HepG2 (cell line): ENCODE data around the gene EIF3A. TPM values are rescaled to one million over a fixed set of nuclear protein-coding genes. Genes with fewer than 3 reads are reported as not detected.
A peak's percentile ranks its signal among the peaks of the same experiment; 100 is the strongest.

ENCODE experiments used
- AGO2 ChIP-seq: fragments of 200-400 bp; formaldehyde crosslinking; optimal IDR thresholded peaks from 2 replicates; pipeline ENCODE3; 2017; ENCODE audit warnings: mild to moderate bottlenecking, low read depth, low read length, moderate library complexity
- HHEX ChIP-seq: IDR thresholded peaks from 2 replicates; pipeline ENCODE4 v1.6.1; 2016; ENCODE audit warnings: control low read depth
- KMT2A ChIP-seq: sonication (generic); formaldehyde crosslinking; IDR thresholded peaks from 2 replicates; pipeline ENCODE4 v1.4.0; 2020; ENCODE audit warnings: missing genetic modification reagents
- MEIS2 ChIP-seq: sonication (generic); formaldehyde crosslinking; IDR thresholded peaks from 2 replicates; pipeline ENCODE4 v1.9.0; 2021; ENCODE audit warnings: mild to moderate bottlenecking, missing genetic modification reagents
- PCBP2 ChIP-seq: fragments of 200-400 bp; formaldehyde crosslinking; optimal IDR thresholded peaks from 2 replicates; pipeline ENCODE3; 2018; ENCODE audit warnings: low read length, low read depth; ENCODE audit not compliant: poor library complexity, severe bottlenecking
- ZNF329 ChIP-seq: sonication (generic); formaldehyde crosslinking; IDR thresholded peaks from 2 replicates; pipeline ENCODE4 v1.9.0; 2021; ENCODE audit warnings: low read depth, mild to moderate bottlenecking, missing genetic modification reagents
- polyA plus RNA-seq, 8 experiments: library from polyadenylated mRNA; depleted of rRNA in 3 of 8; stranded (reverse) in 7 of 8; unstranded in 1 of 8; fragments of >200 nt; fragmentation: Illumina TruSeq in 4 of 8; extraction: Trizol in 4 of 8; gene quantifications; 2 replicates each; pipeline versions ENCODE4 v1.2.1 to v1.2.3, GENCODE V29; 2011 to 2016; ENCODE audit warnings: low read depth in 4 of 8, missing spikeins in 1 of 8, mixed read lengths in 1 of 8; ENCODE audit not compliant: insufficient read depth in 1 of 8
- total RNA-seq, 5 experiments: library from RNA; depleted of rRNA; stranded (reverse); fragments of >200 nt; fragmentation: Illumina TruSeq; extraction: Trizol; gene quantifications; 2 replicates each; pipeline ENCODE4 v1.2.3, GENCODE V29; 2016; ENCODE audit warnings: low read depth in 1 of 5
- TF ChIP-seq, protein P1 (sequence below): sonication (generic); formaldehyde crosslinking; IDR thresholded peaks from 2 replicates; pipeline ENCODE4 v1.4.0; 2020; ENCODE audit warnings: missing genetic modification reagents
- TF ChIP-seq, protein P2 (sequence below): sonication (generic); formaldehyde crosslinking; IDR thresholded peaks from 2 replicates; pipeline ENCODE4 v1.5.0; 2020; ENCODE audit warnings: missing genetic modification reagents
- TF ChIP-seq, protein P3 (sequence below): sonication (generic); formaldehyde crosslinking; conservative IDR thresholded peaks from 2 replicates; pipeline ENCODE4 v1.8.0; 2022; ENCODE audit warnings: low read depth, missing genetic modification reagents
- TF ChIP-seq, protein P4 (sequence below): sonication (generic); formaldehyde crosslinking; IDR thresholded peaks from 2 replicates; pipeline ENCODE4 v1.4.0; 2020; ENCODE audit warnings: missing genetic modification reagents, borderline replicate concordance
- TF ChIP-seq, protein P5 (sequence below): sonication (generic); formaldehyde crosslinking; IDR thresholded peaks from 2 replicates; pipeline ENCODE4 v1.4.0; 2020; ENCODE audit warnings: missing genetic modification reagents
- TF ChIP-seq, protein P6 (sequence below): sonication (generic); formaldehyde crosslinking; conservative IDR thresholded peaks from 2 replicates; pipeline ENCODE4 v1.4.0; 2020; ENCODE audit warnings: missing genetic modification reagents

EIF3A gene
- total and polyA plus RNA-seq, 2 of the 13 experiments (the other 11 are each of a cell fraction or from before 2014, with no cell fraction given) = 25.6 to 117 TPM

DNA sequence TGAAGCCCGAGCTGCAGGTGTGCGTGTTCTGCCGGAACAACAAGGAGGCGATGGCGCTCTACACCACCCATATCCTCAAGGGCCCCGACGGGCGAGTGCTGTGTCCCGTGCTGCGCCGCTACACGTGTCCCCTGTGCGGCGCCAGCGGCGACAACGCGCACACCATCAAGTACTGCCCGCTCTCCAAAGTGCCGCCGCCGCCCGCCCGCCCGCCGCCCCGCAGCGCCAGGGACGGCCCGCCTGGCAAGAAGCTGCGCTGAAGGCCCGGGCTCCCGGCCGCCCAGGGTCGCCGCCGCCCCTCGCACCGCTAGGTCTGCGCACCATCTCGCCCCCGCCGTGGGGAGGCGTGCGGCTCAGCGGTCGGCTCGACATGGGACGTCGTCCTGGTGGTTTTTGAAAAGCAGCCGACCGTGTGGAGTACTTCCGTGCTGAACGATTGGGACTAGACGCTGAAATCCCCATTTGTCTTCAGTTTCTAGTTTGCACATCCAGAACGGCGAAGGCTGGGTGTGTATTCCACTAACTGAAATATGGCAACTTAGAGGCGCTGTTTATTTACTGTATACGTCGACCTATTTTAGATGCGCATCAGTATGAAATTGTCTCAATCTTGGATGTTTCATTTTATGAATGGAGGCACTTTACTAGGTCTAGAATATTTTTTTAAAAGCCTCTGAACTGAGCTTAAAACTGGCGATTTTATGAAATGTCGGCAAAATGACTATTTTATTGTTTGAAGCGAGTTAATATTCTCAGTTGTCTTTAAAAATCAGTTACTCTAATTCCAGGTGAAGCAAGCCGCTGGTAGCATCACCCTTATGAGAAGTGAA is 50.0 kb downstream of the EIF3A start (continued):
- TF ChIP-seq, protein P1, sequence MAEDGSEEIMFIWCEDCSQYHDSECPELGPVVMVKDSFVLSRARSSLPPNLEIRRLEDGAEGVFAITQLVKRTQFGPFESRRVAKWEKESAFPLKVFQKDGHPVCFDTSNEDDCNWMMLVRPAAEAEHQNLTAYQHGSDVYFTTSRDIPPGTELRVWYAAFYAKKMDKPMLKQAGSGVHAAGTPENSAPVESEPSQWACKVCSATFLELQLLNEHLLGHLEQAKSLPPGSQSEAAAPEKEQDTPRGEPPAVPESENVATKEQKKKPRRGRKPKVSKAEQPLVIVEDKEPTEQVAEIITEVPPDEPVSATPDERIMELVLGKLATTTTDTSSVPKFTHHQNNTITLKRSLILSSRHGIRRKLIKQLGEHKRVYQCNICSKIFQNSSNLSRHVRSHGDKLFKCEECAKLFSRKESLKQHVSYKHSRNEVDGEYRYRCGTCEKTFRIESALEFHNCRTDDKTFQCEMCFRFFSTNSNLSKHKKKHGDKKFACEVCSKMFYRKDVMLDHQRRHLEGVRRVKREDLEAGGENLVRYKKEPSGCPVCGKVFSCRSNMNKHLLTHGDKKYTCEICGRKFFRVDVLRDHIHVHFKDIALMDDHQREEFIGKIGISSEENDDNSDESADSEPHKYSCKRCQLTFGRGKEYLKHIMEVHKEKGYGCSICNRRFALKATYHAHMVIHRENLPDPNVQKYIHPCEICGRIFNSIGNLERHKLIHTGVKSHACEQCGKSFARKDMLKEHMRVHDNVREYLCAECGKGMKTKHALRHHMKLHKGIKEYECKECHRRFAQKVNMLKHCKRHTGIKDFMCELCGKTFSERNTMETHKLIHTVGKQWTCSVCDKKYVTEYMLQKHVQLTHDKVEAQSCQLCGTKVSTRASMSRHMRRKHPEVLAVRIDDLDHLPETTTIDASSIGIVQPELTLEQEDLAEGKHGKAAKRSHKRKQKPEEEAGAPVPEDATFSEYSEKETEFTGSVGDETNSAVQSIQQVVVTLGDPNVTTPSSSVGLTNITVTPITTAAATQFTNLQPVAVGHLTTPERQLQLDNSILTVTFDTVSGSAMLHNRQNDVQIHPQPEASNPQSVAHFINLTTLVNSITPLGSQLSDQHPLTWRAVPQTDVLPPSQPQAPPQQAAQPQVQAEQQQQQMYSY (CRISPR knock-in tag) = no peak
- TF ChIP-seq ZNF329 (CRISPR knock-in tag) (peak; percentile 59; the same call in 1 of the 2 replicates), HHEX (CRISPR knock-in tag) (no peak), PCBP2 (no peak), AGO2 (peak; percentile 98), KMT2A (CRISPR knock-in tag) (no peak), MEIS2 (CRISPR knock-in tag) (no peak)
- TF ChIP-seq, protein P2, sequence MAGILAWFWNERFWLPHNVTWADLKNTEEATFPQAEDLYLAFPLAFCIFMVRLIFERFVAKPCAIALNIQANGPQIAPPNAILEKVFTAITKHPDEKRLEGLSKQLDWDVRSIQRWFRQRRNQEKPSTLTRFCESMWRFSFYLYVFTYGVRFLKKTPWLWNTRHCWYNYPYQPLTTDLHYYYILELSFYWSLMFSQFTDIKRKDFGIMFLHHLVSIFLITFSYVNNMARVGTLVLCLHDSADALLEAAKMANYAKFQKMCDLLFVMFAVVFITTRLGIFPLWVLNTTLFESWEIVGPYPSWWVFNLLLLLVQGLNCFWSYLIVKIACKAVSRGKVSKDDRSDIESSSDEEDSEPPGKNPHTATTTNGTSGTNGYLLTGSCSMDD (CRISPR knock-in tag) = no peak
- TF ChIP-seq, protein P3, sequence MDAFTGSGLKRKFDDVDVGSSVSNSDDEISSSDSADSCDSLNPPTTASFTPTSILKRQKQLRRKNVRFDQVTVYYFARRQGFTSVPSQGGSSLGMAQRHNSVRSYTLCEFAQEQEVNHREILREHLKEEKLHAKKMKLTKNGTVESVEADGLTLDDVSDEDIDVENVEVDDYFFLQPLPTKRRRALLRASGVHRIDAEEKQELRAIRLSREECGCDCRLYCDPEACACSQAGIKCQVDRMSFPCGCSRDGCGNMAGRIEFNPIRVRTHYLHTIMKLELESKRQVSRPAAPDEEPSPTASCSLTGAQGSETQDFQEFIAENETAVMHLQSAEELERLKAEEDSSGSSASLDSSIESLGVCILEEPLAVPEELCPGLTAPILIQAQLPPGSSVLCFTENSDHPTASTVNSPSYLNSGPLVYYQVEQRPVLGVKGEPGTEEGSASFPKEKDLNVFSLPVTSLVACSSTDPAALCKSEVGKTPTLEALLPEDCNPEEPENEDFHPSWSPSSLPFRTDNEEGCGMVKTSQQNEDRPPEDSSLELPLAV (CRISPR knock-in tag) = no peak
- TF ChIP-seq, protein P4, sequence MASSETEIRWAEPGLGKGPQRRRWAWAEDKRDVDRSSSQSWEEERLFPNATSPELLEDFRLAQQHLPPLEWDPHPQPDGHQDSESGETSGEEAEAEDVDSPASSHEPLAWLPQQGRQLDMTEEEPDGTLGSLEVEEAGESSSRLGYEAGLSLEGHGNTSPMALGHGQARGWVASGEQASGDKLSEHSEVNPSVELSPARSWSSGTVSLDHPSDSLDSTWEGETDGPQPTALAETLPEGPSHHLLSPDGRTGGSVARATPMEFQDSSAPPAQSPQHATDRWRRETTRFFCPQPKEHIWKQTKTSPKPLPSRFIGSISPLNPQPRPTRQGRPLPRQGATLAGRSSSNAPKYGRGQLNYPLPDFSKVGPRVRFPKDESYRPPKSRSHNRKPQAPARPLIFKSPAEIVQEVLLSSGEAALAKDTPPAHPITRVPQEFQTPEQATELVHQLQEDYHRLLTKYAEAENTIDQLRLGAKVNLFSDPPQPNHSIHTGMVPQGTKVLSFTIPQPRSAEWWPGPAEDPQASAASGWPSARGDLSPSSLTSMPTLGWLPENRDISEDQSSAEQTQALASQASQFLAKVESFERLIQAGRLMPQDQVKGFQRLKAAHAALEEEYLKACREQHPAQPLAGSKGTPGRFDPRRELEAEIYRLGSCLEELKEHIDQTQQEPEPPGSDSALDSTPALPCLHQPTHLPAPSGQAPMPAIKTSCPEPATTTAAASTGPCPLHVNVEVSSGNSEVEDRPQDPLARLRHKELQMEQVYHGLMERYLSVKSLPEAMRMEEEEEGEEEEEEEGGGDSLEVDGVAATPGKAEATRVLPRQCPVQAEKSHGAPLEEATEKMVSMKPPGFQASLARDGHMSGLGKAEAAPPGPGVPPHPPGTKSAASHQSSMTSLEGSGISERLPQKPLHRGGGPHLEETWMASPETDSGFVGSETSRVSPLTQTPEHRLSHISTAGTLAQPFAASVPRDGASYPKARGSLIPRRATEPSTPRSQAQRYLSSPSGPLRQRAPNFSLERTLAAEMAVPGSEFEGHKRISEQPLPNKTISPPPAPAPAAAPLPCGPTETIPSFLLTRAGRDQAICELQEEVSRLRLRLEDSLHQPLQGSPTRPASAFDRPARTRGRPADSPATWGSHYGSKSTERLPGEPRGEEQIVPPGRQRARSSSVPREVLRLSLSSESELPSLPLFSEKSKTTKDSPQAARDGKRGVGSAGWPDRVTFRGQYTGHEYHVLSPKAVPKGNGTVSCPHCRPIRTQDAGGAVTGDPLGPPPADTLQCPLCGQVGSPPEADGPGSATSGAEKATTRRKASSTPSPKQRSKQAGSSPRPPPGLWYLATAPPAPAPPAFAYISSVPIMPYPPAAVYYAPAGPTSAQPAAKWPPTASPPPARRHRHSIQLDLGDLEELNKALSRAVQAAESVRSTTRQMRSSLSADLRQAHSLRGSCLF = no peak
- TF ChIP-seq, protein P5, sequence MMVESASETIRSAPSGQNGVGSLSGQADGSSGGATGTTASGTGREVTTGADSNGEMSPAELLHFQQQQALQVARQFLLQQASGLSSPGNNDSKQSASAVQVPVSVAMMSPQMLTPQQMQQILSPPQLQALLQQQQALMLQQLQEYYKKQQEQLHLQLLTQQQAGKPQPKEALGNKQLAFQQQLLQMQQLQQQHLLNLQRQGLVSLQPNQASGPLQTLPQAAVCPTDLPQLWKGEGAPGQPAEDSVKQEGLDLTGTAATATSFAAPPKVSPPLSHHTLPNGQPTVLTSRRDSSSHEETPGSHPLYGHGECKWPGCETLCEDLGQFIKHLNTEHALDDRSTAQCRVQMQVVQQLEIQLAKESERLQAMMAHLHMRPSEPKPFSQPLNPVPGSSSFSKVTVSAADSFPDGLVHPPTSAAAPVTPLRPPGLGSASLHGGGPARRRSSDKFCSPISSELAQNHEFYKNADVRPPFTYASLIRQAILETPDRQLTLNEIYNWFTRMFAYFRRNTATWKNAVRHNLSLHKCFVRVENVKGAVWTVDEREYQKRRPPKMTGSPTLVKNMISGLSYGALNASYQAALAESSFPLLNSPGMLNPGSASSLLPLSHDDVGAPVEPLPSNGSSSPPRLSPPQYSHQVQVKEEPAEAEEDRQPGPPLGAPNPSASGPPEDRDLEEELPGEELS (CRISPR knock-in tag) = no peak
- TF ChIP-seq, protein P6, sequence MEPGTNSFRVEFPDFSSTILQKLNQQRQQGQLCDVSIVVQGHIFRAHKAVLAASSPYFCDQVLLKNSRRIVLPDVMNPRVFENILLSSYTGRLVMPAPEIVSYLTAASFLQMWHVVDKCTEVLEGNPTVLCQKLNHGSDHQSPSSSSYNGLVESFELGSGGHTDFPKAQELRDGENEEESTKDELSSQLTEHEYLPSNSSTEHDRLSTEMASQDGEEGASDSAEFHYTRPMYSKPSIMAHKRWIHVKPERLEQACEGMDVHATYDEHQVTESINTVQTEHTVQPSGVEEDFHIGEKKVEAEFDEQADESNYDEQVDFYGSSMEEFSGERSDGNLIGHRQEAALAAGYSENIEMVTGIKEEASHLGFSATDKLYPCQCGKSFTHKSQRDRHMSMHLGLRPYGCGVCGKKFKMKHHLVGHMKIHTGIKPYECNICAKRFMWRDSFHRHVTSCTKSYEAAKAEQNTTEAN (CRISPR knock-in tag) = peak; percentile 45; the same call in 1 of the 2 replicates
